ENCODE results near the gene NPHS2. TPM values are rescaled to one million over a fixed set of nuclear protein-coding genes. Genes with fewer than 3 reads are reported as not detected.

Gene NPHS2
- total and polyA plus RNA-seq, 8 donors = 0.52 to 3.3 (median 0.87) TPM; not detected in 3

DNA sequence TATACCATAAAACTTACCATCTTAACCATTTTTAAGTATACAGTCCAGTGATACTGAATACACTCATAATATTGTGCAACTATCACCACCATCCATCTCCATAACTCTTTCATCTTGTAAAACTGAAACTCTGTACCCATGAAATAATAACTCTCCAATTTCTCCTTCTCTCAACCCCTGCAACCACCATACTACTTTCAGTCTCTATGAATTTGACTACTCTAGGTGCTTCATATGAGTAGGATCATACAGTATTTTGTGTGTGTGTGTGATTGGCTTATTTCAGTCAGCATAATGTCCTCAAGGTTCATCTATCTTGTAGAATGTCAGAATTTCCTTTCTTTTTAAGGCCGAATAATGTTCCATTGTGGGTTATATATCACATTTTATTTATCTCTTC lies 17.7 kb downstream of the NPHS2 start:
- H3K4me3 ChIP-seq = no peak overlapping the region
- ATAC-seq (no peak), DNase-seq (no peak)
- TF ChIP-seq, protein P1, sequence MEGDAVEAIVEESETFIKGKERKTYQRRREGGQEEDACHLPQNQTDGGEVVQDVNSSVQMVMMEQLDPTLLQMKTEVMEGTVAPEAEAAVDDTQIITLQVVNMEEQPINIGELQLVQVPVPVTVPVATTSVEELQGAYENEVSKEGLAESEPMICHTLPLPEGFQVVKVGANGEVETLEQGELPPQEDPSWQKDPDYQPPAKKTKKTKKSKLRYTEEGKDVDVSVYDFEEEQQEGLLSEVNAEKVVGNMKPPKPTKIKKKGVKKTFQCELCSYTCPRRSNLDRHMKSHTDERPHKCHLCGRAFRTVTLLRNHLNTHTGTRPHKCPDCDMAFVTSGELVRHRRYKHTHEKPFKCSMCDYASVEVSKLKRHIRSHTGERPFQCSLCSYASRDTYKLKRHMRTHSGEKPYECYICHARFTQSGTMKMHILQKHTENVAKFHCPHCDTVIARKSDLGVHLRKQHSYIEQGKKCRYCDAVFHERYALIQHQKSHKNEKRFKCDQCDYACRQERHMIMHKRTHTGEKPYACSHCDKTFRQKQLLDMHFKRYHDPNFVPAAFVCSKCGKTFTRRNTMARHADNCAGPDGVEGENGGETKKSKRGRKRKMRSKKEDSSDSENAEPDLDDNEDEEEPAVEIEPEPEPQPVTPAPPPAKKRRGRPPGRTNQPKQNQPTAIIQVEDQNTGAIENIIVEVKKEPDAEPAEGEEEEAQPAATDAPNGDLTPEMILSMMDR (IDR thresholded peaks at IDR 0.05) = no peak
- H3K36me3 ChIP-seq = no peaks in the 10 kb centered on the region
- no peak overlapping the region for H3K27ac ChIP-seq
- H3K4me1 ChIP-seq = no peaks in the 10 kb centered on the region
- intact Hi-C loops (cut with DNase I) = no loop called here
- no peaks in the 10 kb centered on the region for H3K27me3 ChIP-seq
- H3K9me3 ChIP-seq = no peaks in the 10 kb centered on the region

- Histone ChIP-seq H3K4me3 (no peak overlapping the region), H3K36me3 (no peaks in the 10 kb centered on the region), H3K27ac (no peak overlapping the region), H3K27me3 (no peaks in the 10 kb centered on the region), H3K4me1 (no peaks in the 10 kb centered on the region), H3K9me3 (no peaks in the 10 kb centered on the region)
- TF ChIP-seq, protein P1 (IDR thresholded peaks at IDR 0.05) = no peak
- no peak for DNase-seq
- intact Hi-C loops (cut with DNase I) = no loop called here
- no peak for ATAC-seq
These were observed 21.3 kb downstream of the NPHS2 start for GRCh38 chr1:179554427-179554826.

GRCh38 chr1:179550746-179551682 lies 24.7 kb downstream of the NPHS2 start:
- Histone ChIP-seq H3K4me3 (no peak overlapping the region), H3K4me1 (no peaks in the 10 kb centered on the region), H3K27me3 (no peaks in the 10 kb centered on the region), H3K9me3 (no peaks in the 10 kb centered on the region), H3K36me3 (no peaks in the 10 kb centered on the region), H3K27ac (no peak overlapping the region)
- intact Hi-C loops (cut with DNase I) = no loop called here
- TF ChIP-seq, protein P1 (IDR thresholded peaks at IDR 0.05) = no peak
- ATAC-seq = peak; percentile 44
- no peak for DNase-seq

GRCh38 chr1:179549368-179549700 lies 26.4 kb downstream of the NPHS2 start:
- intact Hi-C loops (cut with DNase I) = no loop called here
- no peaks in the 10 kb centered on the region for H3K36me3 ChIP-seq
- no peak overlapping the region for H3K4me3 ChIP-seq
- no peak for ATAC-seq
- TF ChIP-seq, protein P1 (IDR thresholded peaks at IDR 0.05) = no peak
- H3K27me3 ChIP-seq = no peaks in the 10 kb centered on the region
- DNase-seq = no peak
- no peaks in the 10 kb centered on the region for H3K9me3 ChIP-seq
- H3K27ac ChIP-seq = no peak overlapping the region
- no peaks in the 10 kb centered on the region for H3K4me1 ChIP-seq

DNA sequence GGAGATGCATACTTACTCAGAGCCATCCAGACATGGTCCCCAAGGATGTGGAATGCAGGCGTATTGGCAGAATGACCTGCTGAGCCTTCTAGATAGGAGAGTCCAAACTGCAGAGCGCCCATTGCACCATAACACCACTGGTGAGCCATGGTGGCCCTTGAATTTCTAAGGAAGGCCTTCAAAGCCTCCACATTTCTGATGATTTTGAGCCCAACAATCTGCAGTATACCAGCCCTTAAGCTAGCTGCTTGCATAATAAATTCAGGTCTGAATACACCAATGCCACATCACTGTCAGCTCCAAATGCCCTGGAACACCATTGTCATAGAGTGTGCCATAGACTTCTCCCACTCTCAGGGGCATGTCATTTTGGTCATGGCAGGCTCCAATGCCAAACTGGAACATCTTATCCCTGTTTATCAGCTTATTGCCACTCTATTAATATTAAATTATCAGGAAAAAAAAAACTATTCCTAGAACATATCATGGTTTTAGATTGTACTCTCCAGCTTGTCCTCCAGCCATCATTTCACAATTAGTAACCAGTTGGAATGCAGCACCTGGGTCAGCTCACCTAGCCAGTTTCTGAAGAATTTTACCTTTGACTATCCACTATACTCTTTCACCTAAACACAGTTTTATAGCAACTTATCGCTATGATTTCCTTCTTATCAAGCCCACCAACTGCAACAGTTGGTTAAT lies 26.9 kb downstream of the NPHS2 start:
- Histone ChIP-seq H3K9me3 (no peaks in the 10 kb centered on the region), H3K4me1 (no peaks in the 10 kb centered on the region), H3K36me3 (no peaks in the 10 kb centered on the region), H3K4me3 (no peak overlapping the region), H3K27me3 (no peaks in the 10 kb centered on the region), H3K27ac (no peak overlapping the region)
- intact Hi-C loops (cut with DNase I) = no loop called here
- DNase-seq = no peak
- ATAC-seq = no peak
- TF ChIP-seq, protein P1 (IDR thresholded peaks at IDR 0.05) = no peak
